OCI-M1 (cell line): ENCODE data around the gene SAT1.

ENCODE experiments used
- DNase-seq: peaks from one replicate; lab custom pipeline; 2025; lab: John Stamatoyannopoulos, UW

SAT1 gene

GRCh38 chrX:23810279-23810678, 27.3 kb downstream of the SAT1 start:
- no peak for DNase-seq

DNA sequence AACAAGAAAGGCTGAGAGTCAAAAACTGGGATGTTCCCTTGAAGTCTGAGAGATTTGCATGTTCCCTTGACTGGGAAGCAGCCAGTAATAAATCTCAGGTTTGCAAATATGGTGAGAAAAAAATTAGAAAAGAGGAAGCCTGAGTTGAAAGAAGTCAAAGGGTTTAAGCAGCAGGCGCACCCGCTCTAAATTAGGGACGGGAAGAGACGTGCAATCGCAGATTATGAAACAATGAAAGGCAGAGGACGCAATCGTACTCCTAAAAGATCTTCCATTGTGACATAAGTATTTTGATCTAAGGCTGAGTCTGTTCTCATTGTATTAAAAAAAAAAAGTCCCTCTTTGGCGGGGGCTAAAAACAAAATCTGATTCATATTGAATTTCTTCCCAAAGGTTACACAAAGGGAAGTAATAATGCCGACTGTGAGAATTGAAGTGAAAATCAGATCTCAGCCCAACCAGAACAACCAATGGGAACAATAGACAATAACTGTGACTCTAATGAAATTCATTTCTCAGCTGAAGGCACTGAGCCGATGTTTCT, 28.2 kb downstream of the SAT1 start:
- peak; percentile 70 for DNase-seq

- no peak for DNase-seq
These were observed 28.7 kb downstream of the SAT1 start for GRCh38 chrX:23811656-23812055.

- no peak for DNase-seq
These were observed 30.8 kb downstream of the SAT1 start for GRCh38 chrX:23813808-23814207.

- DNase-seq: no peak
These were observed 32.4 kb downstream of the SAT1 start for GRCh38 chrX:23815376-23815775.

DNA sequence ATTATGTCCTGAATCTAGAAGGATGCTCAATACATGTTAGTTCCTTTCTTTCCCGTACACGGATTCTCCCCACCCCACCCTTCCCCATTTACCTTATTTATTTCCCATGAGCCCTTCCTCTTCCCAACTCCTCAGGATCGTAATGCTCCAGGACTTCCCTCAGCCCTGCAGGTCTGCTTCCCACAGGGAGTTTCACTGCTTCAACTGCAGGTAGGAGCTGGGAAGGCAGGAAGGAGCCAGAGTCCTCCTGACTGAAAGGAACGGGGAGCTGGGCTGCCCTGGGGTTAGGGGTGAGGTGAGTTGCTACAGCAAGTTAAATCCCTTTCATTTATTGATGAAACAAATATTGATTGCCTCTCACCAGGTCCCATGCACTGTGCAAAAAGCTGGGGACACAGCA, 33.2 kb downstream of the SAT1 start:
- DNase-seq: no peak

DNA sequence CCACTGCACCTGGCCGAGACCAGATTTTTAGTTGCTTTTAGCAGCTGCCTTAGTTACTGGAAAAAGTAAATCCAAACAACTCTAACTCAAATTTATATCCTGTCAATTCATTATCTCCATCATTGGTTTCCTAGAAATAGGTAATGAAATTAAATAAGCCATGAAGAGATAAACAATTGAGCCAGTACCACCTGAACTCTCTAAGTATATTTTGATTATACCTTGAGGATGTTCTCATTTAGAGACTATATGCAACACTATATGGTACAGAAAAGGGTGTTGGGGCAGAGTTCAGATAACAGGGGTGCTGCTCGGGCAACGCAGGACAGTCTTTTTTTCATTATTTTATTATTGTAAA, 35.0 kb downstream of the SAT1 start:
- no peak for DNase-seq

DNA sequence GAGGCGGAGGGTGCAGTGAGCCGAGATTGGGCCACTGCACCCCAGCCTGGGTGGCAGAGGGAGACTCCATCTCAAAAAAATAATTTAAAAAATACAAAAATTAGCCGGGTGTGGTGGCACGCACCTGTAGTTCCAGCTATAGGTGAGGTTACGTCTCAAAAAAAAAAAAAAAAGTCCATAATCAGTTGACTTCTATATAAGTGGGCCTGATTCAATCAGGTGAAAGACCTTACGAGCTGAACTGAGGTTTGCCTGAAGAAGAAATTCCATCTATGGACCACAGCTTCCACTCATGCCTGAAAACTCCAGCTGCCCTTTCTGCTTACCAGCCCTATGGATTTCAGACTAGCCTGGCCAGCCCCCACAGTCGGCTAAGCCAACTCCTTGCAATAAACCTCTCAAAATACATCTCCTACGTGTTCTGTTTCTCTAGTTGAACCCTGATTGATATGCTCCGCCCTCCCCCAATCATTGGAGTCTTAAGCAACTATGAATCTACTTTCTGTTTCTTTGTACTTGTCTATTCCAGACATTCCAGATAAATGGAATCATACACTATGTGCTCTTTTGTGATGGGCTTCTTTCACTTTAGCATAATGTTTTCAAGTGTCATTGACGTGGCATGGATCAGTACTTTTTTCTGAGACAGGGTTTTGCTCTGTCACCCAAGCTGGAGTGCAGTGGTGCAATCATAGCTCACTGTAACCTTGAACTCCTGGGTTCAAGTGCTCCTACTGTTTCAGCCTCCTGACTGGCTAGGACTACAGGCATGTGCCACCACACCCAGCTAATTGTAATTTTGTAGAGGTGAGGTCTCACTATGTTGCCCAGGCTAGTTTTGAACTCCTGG, 36.6 kb downstream of the SAT1 start:
- DNase-seq: no peak

DNA sequence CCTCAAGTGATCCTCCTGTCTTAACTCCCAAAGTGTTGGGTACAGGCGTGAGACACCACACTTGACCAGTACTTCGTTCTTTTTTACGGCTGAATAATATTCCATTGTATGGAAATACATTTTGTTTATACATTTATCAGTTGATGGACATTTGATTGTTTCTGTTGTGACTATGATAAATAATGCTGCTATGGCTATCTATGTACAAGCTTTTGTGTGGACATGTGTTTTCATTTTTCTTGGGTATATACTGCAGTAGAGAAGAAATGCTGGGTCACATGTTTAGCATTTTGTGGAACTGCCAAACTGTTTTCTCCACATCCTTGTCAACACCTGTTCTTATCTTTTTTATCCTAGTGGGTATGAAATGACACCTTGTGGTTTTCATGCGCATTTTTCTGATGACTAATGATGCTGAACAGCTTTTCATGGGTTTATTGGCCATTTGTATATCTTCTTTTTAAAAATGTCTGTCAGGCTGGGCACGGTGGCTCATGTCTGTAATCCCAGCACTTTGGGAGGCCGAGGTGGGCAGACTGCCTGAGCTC, 37.3 kb downstream of the SAT1 start:
- DNase-seq: no peak

GRCh38 chrX:23821847-23822246, 38.9 kb downstream of the SAT1 start:
- DNase-seq: no peak

- no peak for DNase-seq
These were observed 39.4 kb downstream of the SAT1 start for GRCh38 chrX:23822397-23822796.

- DNase-seq: no peak
These were observed 39.9 kb downstream of the SAT1 start for GRCh38 chrX:23822841-23823240.

DNA sequence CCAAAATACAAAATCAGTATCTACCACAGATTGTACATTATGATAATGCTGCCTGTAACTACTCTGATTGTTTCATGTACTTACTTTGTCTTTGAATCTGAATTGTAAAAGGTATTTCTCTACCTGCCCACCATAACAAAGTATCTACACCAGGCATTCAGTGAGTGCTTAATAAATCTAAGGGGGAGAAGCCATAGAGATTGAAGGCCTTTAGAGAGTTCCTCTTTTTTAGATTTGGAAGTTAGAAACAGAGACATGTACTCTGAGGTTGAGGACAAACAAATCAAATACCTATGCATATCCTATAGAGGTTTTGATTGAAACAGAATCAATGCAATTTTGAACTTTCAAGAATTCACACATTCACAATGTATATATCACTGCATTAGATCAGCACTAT, 42.7 kb downstream of the SAT1 start:
- DNase-seq: peak; percentile 13

DNA sequence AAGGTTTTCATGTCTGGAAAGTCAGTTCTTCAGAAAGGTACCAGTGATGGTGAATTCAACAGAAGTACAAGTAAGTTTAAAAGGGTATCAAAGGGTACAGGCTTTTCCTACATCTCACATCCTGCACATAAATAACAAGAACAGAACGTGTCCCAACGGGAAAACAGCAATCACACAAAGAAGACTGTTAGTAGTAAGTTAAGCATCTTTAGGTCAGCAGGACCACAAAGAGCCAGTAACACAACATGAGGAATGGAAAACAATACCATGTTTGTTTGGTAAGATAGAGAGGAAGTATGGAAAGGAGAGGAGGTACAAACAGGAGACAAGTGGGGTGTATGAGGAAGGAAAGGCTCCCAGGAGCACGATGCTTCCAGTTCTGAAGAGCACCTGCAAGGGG, 43.2 kb downstream of the SAT1 start:
- DNase-seq: no peak

DNA sequence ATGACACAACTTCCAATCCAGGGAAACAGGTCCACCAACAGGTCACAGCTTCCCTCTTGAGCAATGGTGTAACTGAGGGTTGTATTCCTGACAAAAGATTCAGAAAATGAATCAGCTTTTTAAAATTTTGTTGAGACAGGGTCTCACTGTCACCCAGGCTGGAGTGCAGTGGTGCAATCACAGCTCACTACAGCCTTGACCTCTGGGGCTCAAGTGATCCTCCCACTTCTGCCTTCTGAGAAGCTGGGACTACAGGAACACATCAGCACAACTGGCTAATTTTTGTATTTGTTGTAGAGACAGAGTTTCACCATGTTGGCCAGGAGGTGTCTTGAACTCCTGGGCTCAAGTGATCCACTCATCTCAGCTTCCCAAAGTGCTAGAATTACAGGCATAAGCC, 43.7 kb downstream of the SAT1 start:
- no peak for DNase-seq

DNA sequence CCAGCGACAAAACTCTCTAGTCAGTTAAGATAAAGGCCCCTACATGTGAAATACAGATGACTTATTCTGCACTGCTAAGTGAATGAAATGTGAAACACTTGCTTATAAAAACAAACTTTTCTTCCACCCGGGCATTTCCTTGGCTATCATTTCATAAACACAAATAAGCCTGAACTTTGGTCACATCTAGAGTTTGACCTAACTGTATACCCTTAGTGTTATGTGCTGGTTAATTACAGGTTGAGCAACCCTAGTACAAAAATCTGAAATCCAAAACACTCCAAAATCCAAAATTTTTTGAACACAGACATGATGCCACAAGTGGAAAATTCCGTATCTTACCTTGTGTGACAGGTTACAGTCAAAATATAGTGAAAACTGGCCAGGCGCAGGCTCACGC, 45.9 kb downstream of the SAT1 start:
- no peak for DNase-seq

GRCh38 chrX:23832721-23833120, 49.7 kb downstream of the SAT1 start:
- DNase-seq: no peak
